HUES64 (cell line): Measurements from ENCODE around the gene GPR183. TPM values are rescaled to one million over a fixed set of nuclear protein-coding genes. Genes with fewer than 3 reads are reported as not detected.

Source experiments
- H3K27ac ChIP-seq: 2 replicates; pipeline ENCODE4 v1.7.0; 2013; ENCODE audit warnings: low read depth, low read length, inconsistent platforms
- H3K27me3 ChIP-seq: 2 replicates; pipeline ENCODE4 v1.6.1; 2013; ENCODE audit warnings: mild to moderate bottlenecking, low read length; ENCODE audit not compliant: insufficient read depth
- H3K36me3 ChIP-seq: 2 replicates; pipeline ENCODE4 v1.6.1; 2013; ENCODE audit warnings: mild to moderate bottlenecking, low read length; ENCODE audit not compliant: insufficient read depth
- H3K4me1 ChIP-seq: 2 replicates; pipeline ENCODE4 v1.6.1; 2013; ENCODE audit warnings: mild to moderate bottlenecking, low read length, moderate library complexity; ENCODE audit not compliant: insufficient read depth
- H3K4me3 ChIP-seq: 2 replicates; pipeline ENCODE4 v1.5.1; 2013; ENCODE audit warnings: mild to moderate bottlenecking, low read length, moderate library complexity
- H3K9ac ChIP-seq: 2 replicates; pipeline ENCODE4 v1.6.1; 2013; ENCODE audit warnings: mild to moderate bottlenecking, low read depth, low read length
- H3K9me3 ChIP-seq: 2 replicates; pipeline ENCODE4 v1.6.1; 2013; ENCODE audit warnings: low read depth, low read length; ENCODE audit not compliant: insufficient read depth
- WGBS: fragments of 150-250, 120-280 bp; methylation state at CpG from one replicate; pipeline ENCODE4 v1.1.7; 2013; ENCODE audit warnings: missing lambda C conversion rate; 5-methylcytosine and 5-hydroxymethylcytosine counted together
- polyA plus RNA-seq, 2 experiments: library from polyadenylated mRNA; stranded (reverse); fragments of 50-300 nt; gene quantifications; one replicate each; pipeline ENCODE4 v1.2.3, GENCODE V29; 2013

Gene GPR183, protein sequence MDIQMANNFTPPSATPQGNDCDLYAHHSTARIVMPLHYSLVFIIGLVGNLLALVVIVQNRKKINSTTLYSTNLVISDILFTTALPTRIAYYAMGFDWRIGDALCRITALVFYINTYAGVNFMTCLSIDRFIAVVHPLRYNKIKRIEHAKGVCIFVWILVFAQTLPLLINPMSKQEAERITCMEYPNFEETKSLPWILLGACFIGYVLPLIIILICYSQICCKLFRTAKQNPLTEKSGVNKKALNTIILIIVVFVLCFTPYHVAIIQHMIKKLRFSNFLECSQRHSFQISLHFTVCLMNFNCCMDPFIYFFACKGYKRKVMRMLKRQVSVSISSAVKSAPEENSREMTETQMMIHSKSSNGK
- polyA plus RNA-seq (2013, experiment 1 of 2), result 0.15 TPM
- polyA plus RNA-seq (2013, experiment 2 of 2), result 0.19 TPM

DNA sequence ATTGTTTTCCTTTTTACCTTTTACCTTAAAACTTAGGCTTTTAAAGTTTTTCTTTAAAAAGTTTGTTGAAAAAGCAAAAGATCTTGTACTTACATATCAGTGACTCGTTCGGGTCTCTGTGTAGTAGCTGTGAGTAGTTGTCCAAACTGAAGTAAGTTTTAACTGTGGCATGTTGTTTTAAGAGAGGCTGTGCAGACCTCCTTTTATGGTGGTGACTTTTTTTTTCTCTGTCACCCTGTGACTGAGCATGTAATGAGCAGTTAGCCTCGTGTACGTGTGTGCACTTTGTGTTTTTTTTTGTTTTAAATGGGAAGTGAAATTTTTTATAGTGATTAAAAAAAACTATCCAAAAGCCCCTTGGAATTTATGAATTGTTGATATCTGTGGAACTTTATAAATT, at the start of gene GPR183:
Gene GPR183 (minus strand): TSS at position 153 of the 400 bp plus-strand sequence. CDS start 11,254 bp downstream, outside the sequence.
- H3K27ac ChIP-seq, result peak within 1 kb of the TSS; percentile 58

DNA sequence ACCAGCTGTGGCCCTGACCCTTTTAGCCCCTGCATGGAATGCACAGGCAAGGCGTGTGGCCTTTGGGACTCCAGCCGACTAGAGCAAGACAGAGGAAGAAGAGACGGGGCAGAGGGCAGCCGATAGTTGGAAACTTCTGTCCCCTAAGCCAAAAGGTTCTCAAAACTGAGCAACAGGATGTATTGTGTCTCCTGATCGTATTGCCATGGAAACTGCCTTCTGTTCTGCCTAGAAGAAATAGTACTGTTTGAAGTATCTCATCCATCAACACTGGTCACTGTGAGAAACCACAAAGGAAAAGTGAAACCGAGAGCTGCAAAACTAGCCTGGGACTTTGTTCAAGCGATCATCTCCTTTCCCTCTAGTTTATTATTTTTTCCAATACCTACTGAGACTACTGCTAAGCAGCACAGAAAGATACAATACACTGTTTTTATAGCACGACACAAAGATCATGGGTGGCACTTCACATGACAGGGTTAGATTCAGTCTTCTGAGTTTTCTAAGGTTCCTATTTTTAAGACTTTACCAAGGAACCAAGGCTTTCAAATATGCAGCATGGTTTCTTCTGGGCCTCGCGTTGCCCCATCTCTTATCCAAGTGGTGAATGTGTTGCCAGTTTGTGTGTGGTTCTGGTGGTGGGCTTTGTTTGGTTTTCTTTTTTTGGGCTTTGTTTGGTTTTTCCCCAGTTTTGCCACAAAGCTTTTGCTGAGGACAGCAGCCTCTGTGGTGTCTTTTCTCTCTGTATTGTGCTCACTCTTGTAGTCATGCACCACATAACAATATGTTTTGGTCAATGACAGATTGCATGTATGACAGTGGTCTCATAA, 49.3 kb upstream of the GPR183 start:
- no peaks in the 10 kb centered on the region for H3K4me1 ChIP-seq
- no peaks in the 10 kb centered on the region for H3K27me3 ChIP-seq
- H3K9ac ChIP-seq, result no peak overlapping the region
- no peak overlapping the region for H3K27ac ChIP-seq
- 91% methylated on average over 10 of the region's 10 CpGs for WGBS
- H3K9me3 ChIP-seq, result no peaks in the 10 kb centered on the region
- H3K4me3 ChIP-seq, result no peak overlapping the region
- peaks cover 42% of the 10 kb centered on the region for H3K36me3 ChIP-seq

More for the DNA sequence above, at the start of gene GPR183:
- Histone ChIP-seq H3K36me3 (no peaks in the 10 kb centered on the region), H3K27me3 (no peaks in the 10 kb centered on the region), H3K9me3 (no peaks in the 10 kb centered on the region), H3K4me1 (peaks cover 25% of the 10 kb centered on the region), H3K9ac (no peak within 1 kb of the TSS), H3K4me3 (no peak within 1 kb of the TSS)
- WGBS, result 79% methylated on average over 2 of the region's 4 CpGs

GRCh38 chr13:99356012-99356261, 48.7 kb upstream of the GPR183 start:
- no peaks in the 10 kb centered on the region for H3K27me3 ChIP-seq
- no peak overlapping the region for H3K27ac ChIP-seq
- peaks cover 39% of the 10 kb centered on the region for H3K36me3 ChIP-seq
- H3K4me1 ChIP-seq, result no peaks in the 10 kb centered on the region
- H3K9ac ChIP-seq, result no peak overlapping the region
- no peaks in the 10 kb centered on the region for H3K9me3 ChIP-seq
- H3K4me3 ChIP-seq, result no peak overlapping the region
- 93% methylated on average over 1 of the region's 1 CpG for WGBS

- 96% methylated on average over 18 of the region's 18 CpGs for WGBS
Measured at GRCh38 chr13:99355267-99356011, 48.2 kb upstream of the GPR183 start.

GRCh38 chr13:99354371-99354951, 47.3 kb upstream of the GPR183 start:
- Histone ChIP-seq H3K27ac (no peak overlapping the region), H3K27me3 (no peaks in the 10 kb centered on the region), H3K36me3 (peaks cover 39% of the 10 kb centered on the region), H3K4me3 (no peak overlapping the region), H3K9me3 (no peaks in the 10 kb centered on the region), H3K9ac (no peak overlapping the region), H3K4me1 (no peaks in the 10 kb centered on the region)
- 94% methylated on average over 8 of the region's 8 CpGs for WGBS

More at GRCh38 chr13:99355267-99356011, 48.2 kb upstream of the GPR183 start:
- H3K4me1 ChIP-seq, result no peaks in the 10 kb centered on the region
- no peaks in the 10 kb centered on the region for H3K9me3 ChIP-seq
- H3K9ac ChIP-seq, result no peak overlapping the region
- peaks cover 39% of the 10 kb centered on the region for H3K36me3 ChIP-seq
- H3K4me3 ChIP-seq, result no peak overlapping the region
- H3K27me3 ChIP-seq, result no peaks in the 10 kb centered on the region
- H3K27ac ChIP-seq, result no peak overlapping the region

DNA sequence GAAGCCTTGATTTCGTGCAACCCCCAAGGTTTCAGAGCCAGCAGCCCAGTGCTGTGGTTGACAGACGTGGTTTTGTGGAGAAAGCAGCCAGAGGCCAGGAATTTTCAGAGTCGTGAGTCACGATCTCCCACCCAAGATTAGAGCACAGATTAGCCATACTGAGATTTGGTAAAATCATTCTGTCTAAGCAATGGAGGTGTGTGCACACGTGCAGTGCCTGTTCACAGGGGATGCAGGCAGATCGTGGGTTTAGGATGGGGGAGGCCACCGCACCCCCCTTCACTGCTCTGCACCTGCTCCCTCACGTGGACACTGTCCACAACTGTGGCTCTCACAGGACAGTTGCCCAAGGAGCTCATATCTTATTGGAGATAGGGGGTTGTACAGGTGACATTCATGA, 46.6 kb upstream of the GPR183 start:
- no peaks in the 10 kb centered on the region for H3K9me3 ChIP-seq
- H3K36me3 ChIP-seq, result peaks cover 40% of the 10 kb centered on the region
- H3K27me3 ChIP-seq, result no peaks in the 10 kb centered on the region
- 96% methylated on average over 8 of the region's 8 CpGs for WGBS
- H3K4me3 ChIP-seq, result no peak overlapping the region
- H3K9ac ChIP-seq, result no peak overlapping the region
- no peak overlapping the region for H3K27ac ChIP-seq
- H3K4me1 ChIP-seq, result no peaks in the 10 kb centered on the region

GRCh38 chr13:99353246-99353600, 46.0 kb upstream of the GPR183 start:
- Histone ChIP-seq H3K9me3 (no peaks in the 10 kb centered on the region), H3K9ac (no peak overlapping the region), H3K27ac (no peak overlapping the region), H3K4me3 (no peak overlapping the region), H3K36me3 (peaks cover 47% of the 10 kb centered on the region), H3K4me1 (no peaks in the 10 kb centered on the region), H3K27me3 (no peaks in the 10 kb centered on the region)
- 100% methylated on average over 2 of the region's 2 CpGs for WGBS

- peaks cover 47% of the 10 kb centered on the region for H3K36me3 ChIP-seq
- no peaks in the 10 kb centered on the region for H3K27me3 ChIP-seq
- H3K4me3 ChIP-seq, result no peak overlapping the region
- no peak overlapping the region for H3K27ac ChIP-seq
- no peaks in the 10 kb centered on the region for H3K9me3 ChIP-seq
- no peaks in the 10 kb centered on the region for H3K4me1 ChIP-seq
- 90% methylated on average over 17 of the region's 17 CpGs for WGBS
- H3K9ac ChIP-seq, result no peak overlapping the region
Measured at GRCh38 chr13:99352351-99353245, 45.4 kb upstream of the GPR183 start.

DNA sequence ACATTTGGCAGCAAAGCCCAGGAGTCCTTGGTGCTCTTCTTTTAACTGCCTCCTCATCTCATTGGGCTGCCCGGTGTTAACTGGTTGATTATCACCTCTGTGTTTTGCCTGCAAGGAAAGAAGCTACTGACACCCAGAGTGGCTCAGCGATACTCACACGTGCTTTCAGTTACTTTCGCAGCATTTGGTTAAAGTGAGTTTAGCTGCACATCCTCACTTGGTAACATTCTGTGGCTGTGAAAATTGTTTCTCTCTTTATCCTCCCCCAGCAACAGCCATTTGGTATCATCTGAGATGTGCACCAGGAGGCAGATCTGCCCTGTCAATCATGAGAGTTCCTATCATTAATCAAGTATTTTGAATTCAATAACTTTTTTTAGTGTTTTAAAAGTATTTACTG, 44.6 kb upstream of the GPR183 start:
- Histone ChIP-seq H3K9me3 (no peaks in the 10 kb centered on the region), H3K9ac (no peak overlapping the region), H3K4me1 (no peaks in the 10 kb centered on the region), H3K36me3 (peaks cover 44% of the 10 kb centered on the region), H3K27ac (no peak overlapping the region), H3K27me3 (no peaks in the 10 kb centered on the region), H3K4me3 (no peak overlapping the region)
- WGBS, result 97% methylated on average over 4 of the region's 4 CpGs

DNA sequence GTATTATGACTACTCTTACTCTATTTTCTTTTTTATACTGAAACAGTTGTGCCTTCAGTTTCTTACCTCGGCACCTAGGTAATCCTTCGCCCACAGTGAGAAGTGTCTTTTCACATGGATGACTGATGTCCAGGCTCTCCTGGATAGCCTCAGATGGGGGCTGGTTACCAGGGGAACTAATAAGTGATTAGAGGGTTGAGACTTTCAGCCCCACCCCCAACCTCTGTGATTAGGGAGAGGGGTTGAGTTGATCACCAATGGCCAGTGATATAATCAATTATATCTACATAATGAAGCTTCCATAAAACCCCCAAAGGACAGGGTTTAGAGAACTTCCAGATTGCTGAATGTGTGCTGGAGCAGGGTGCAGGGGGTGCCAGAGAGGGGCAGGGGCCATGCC, 43.0 kb upstream of the GPR183 start:
- H3K4me3 ChIP-seq, result no peak overlapping the region

More for the DNA sequence above, 43.0 kb upstream of the GPR183 start:
- no peak overlapping the region for H3K9ac ChIP-seq
- H3K36me3 ChIP-seq, result peaks cover 35% of the 10 kb centered on the region
- no peaks in the 10 kb centered on the region for H3K9me3 ChIP-seq
- no peaks in the 10 kb centered on the region for H3K4me1 ChIP-seq
- H3K27me3 ChIP-seq, result no peaks in the 10 kb centered on the region
- H3K27ac ChIP-seq, result no peak overlapping the region
- 100% methylated on average over 2 of the region's 2 CpGs for WGBS
